CD1c-positive myeloid dendritic cell (primary cell): ENCODE data around the gene TMEM240.
"Not testable (repeated sequence)": the region's sequence is repeated elsewhere in the genome, so short reads cannot be mapped to it uniquely, and the experiment has no call there.

Experiments
- DNase-seq: peaks from one replicate; pipeline ENCODE4 v3.0.0-alpha.2; 2016; ENCODE audit errors: extremely low spot score

Gene TMEM240

GRCh38 chr1:1495461-1495975 is 44.9 kb downstream of the TMEM240 start:
- not testable (repeated sequence) for DNase-seq

- not testable (repeated sequence) for DNase-seq
Observed at GRCh38 chr1:1494311-1494710, 46.1 kb downstream of the TMEM240 start.

GRCh38 chr1:1491601-1492000 is 48.8 kb downstream of the TMEM240 start:
- DNase-seq: no peak

DNA sequence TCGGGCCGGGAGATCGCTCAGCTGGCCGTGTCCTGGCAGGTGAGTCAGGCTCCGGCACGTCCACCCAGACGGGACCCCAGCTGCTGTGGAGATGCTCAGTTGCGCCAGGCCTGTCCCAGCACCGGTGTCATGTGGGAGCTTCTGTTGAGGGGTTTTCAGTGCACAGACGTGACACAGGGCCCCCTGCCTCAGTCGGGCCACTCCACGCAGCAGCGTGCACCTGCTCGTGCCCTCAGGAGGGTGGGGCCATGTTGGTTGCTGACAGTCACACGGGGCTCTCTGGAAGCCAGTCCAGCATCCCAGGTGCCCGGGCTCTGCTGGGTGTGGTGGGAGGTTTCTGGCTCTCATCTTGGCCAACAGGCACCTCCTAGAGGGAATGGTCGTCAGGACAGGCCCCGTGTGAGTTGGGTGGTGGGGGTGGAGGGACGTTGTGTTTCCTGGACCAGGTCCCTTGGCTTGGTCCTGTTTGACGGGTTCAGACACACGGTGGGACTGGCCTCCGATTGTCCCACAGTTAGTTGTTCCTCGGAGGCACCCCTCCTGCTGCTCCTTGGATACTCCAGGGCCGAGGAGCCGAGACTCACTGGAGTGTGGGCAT is 49.7 kb downstream of the TMEM240 start:
- DNase-seq: no peak

GRCh38 chr1:1489861-1490260 is 50.6 kb downstream of the TMEM240 start:
- no peak for DNase-seq

GRCh38 chr1:1489231-1489630 is 51.2 kb downstream of the TMEM240 start:
- DNase-seq: no peak

DNA sequence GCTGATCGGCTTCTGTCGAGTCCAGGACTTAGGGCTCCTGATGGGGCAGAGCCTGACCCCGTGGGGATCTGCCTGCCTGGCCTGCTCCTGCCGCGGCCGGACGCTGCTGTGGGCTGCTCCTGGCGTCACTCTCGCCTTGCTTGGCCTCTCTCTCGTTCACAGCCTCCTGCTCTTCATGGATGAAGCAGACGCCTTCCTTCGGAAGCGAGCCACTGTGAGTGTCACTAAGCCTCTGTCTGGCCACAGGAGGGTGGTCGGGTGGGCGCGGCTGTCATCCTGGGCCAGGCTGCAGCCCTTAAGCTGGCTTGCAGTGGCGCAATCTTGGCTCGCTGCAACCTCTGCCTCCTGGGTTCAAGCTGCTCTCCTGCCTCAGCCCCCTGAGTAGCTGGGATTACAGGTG is 52.7 kb downstream of the TMEM240 start:
- DNase-seq: no peak

DNA sequence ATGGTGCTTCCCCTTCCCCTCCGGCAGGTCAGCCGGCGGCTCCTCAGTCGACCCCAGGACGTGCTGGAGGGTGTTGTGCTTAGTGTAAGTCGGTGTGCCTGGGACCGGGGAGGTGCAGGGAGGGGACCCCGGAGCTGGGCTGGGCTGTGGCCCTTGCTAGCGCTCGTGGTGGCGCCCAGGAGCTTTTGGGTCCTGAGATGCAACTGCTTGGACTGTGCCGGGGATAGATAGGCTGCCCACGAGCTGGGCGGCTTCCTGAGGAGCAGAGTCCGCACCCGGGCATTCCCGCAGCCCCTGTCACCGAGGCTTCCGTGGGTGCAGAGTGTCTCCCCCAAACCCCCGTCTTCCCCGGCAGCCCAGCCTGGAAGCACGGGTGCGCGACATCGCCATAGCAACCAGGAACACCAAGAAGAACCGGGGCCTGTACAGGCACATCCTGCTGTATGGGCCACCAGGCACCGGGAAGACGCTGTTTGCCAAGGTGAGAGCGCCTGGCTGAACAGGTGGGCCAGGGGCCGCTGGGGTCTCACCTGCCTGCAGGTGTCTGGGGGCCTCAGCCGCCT is 54.6 kb downstream of the TMEM240 start:
- DNase-seq: not testable (repeated sequence)

GRCh38 chr1:1484976-1485750 is 55.3 kb downstream of the TMEM240 start:
- not testable (repeated sequence) for DNase-seq
